Keratinocyte (primary cell): ENCODE data around the gene PPP1R37.
A peak's percentile ranks its signal among the peaks of the same experiment; 100 is the strongest.

Experiments
- CTCF ChIP-seq, 3 experiments: IDR thresholded peaks in 1 of 3; conservative IDR thresholded peaks in 1 of 3; optimal IDR thresholded peaks in 1 of 3; 2 replicates in 2 of 3; 3 replicates in 1 of 3; pipeline versions ENCODE3 to v1.5.1; 2011; ENCODE audit warnings: low read length in 3 of 3, mild to moderate bottlenecking in 3 of 3, moderate library complexity in 2 of 3, control low read depth in 1 of 3, inconsistent platforms in 1 of 3; ENCODE audit not compliant: insufficient read depth in 2 of 3; ENCODE audit errors: extremely low read depth in 1 of 3
- EZH2 ChIP-seq: IDR thresholded peaks from one replicate; pipeline ENCODE4 v1.6.1; 2012; ENCODE audit warnings: inconsistent platforms, mild to moderate bottlenecking, low read length, moderate library complexity

- TF ChIP-seq CTCF (optimal IDR thresholded peaks at IDR 0.05 in 1 of 3, IDR thresholded peaks at IDR 0.05 in 1 of 3, conservative IDR thresholded peaks at IDR 0.05 in 1 of 3; ENCODE audit: extremely low read depth in 1 of 3, insufficient read depth in 2 of 3, low read length in 3 of 3) (peak; percentile 54 to 73 (median 64)), EZH2 (no peak)
These were observed 94.6 kb downstream of the PPP1R37 start for GRCh38 chr19:45187421-45188100.
